A375 (cell line): ENCODE measurements around the gene GZMM. TPM values are rescaled to one million over a fixed set of nuclear protein-coding genes. Genes with fewer than 3 reads are reported as not detected.

Experiments
- total RNA-seq: library from RNA; depleted of rRNA; stranded (reverse); fragments of >200 nt; shearing (Covaris generic); gene quantifications from 2 replicates; pipeline ENCODE4 v1.2.3, GENCODE V29; 2014; rRNA removed

Gene GZMM
- 0.19 and 2.0 TPM in 2 replicates for total RNA-seq

DNA sequence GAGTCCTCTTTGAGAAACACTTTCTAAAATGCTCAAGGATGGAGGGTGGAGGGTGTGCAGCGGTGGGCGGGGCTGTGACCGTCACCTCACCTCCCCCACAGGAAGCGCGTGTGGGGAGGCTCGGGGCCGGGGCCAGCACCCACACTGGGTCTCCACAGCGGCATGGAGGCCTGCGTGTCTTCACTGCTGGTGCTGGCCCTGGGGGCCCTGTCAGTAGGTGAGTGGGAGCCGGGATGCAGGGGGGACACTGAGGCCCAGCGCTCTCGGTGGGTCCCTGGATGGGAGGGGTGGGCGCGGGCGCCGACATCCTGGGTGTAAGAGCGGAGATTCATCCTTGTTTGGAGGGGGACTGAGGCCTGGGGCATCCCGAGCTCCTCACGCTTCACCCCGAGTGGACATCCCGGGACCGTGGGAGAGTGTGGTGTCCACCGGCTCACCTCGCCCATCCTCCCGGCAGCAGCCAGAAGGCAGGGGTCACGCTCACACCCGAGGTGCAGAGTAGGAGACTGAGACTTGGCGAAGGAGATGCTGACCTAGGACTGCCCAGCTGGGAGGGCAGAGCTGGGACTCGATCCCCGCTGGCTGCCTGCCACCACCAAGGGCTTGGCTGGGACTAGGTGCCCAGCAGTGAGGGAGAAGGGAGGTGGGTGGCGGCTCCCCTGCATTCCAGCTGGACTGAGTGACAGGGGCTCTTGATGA, at the start of gene GZMM:
GZMM (plus strand) TSS at position 144 of the 699 bp plus-strand sequence; CDS start at position 163, 19 bp downstream.

DNA sequence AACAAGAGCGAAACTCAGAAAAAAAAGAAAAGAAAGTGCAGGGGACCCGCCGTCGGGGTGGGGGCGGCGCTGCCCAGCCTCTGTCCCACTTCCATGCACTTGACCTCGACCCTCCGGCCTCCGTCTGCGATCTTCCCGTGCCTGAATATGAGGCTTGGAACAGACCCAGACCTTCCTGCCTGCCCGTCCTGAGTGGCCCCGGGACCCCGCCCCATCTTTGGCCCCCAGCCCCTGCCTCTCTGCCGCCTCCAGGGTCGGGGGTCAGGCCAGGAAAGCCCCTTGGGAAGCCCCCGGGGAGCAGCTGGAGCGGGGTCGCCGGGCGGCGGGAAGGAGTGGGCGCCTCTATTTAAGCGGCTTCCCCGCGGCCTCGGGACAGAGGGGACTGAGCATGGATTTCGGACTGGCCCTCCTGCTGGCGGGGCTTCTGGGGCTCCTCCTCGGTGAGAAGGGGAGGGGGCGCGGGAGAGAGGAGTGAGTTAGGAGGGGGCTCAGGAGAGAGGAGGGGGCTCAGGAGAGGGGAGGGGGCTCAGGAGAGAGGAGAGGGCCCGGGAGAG, 47.7 kb upstream of the GZMM start, which contains the start of gene MADCAM1:
MADCAM1 (plus strand) TSS at position 375 of the 554 bp plus-strand sequence; CDS start at position 389, 14 bp downstream.

DNA sequence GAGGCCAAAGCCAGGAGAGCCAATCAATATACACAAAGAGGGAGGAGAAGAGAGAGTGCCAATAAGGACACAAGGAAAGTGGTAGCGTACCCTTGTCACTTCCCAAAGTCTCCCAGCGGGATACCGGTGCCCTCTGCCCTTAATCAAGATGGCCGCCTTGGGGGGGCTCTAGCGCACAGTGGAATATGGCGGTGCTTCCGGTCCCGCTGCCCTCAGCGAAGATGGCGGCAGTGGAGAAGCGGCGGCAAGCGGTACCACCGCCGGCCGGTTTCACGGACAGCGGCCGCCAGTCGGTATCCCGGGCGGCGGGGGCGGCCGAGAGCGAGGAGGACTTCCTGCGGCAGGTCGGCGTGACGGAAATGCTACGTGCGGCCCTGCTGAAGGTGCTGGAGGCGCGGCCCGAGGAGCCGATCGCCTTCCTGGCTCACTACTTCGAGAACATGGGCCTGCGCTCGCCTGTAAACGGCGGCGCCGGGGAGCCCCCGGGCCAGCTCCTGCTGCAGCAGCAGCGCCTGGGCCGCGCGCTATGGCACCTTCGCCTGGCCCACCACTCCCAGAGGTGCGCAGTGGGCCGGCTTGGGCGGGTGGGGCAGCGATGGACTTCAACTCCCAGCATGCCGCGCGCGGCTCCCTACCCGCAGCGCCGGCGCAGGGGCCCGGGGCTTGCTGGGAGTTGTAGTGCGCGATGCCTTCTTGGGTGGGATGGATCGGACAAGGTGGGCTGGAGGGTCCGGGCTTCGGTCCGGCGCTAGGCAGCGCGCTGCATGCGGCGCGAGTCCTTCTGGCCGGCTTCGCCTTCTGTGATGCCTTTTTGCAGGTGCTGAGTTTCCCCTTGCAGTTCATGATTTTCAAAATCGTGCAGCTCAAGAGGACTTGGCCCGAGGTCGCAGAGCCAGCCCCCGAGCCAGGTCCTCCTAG, 36.3 kb upstream of the GZMM start, which contains the start of gene TPGS1:
TPGS1 (plus strand) TSS at position 212 of the 918 bp plus-strand sequence; CDS start at position 222, 10 bp downstream.

DNA sequence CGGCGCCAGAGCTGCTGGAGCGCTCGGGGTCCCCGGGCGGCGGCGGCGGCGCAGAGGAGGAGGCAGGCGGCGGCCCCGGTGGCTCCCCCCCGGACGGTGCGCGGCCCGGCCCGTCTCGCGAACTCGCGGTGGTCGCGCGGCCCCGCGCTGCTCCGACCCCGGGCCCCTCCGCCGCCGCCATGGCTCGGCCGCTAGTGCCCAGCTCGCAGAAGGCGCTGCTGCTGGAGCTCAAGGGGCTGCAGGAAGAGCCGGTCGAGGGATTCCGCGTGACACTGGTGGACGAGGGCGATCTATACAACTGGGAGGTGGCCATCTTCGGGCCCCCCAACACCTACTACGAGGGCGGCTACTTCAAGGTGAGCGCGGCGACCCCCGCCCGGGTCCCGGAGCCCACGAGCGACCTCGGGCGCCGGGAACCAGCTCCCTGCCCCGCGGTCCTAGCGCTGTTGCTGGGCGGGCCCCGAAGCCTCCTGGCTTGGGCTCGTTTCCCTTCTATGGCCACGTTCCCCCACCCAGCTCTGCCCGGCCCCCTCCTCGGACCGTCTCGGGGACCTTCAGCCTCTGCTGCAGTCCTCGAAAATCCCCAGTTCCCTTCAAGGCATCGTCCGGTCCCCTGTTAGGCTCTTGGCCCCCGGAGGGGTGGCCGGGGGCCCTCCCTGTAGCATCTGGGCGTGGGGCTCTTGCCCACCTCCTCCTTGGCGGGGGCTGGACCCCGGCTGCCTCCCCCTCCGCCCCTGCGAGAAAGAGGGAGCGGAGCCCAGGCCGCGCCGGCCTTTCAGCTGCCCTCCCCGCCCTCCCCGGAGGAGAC, 11.9 kb upstream of the GZMM start, which contains the start of gene CDC34:
CDC34 (plus strand) TSS at position 8 of the 808 bp plus-strand sequence; CDS start at position 180, 172 bp downstream.

DNA sequence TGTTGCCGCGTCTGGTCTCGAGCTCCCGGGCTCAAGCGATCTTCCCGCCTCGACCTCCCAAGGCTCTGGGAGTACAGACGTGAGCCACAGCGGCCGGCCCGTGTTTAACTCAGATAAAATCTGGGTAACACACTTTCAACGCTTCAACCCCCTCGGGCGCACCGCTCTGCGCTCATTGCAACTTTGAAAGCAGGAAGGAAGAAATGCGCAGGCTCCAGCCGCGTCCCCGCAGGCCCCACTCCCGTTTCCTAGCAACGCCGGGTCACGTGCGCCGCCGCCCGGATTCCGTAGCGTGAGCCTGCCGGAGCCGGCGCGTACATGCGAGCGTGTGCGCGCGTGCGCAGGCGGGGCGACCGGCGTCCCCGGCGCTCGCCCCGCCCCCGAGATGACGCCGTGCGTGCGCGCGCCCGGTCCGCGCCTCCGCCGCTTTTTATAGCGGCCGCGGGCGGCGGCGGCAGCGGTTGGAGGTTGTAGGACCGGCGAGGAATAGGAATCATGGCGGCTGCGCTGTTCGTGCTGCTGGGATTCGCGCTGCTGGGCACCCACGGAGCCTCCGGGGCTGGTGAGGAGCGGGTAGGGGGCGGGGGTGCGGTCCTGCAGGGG, 28.4 kb downstream of the GZMM start, which contains the start of gene BSG:
BSG (plus strand) TSS at position 457 of the 603 bp plus-strand sequence; CDS start at position 496, 39 bp downstream.

DNA sequence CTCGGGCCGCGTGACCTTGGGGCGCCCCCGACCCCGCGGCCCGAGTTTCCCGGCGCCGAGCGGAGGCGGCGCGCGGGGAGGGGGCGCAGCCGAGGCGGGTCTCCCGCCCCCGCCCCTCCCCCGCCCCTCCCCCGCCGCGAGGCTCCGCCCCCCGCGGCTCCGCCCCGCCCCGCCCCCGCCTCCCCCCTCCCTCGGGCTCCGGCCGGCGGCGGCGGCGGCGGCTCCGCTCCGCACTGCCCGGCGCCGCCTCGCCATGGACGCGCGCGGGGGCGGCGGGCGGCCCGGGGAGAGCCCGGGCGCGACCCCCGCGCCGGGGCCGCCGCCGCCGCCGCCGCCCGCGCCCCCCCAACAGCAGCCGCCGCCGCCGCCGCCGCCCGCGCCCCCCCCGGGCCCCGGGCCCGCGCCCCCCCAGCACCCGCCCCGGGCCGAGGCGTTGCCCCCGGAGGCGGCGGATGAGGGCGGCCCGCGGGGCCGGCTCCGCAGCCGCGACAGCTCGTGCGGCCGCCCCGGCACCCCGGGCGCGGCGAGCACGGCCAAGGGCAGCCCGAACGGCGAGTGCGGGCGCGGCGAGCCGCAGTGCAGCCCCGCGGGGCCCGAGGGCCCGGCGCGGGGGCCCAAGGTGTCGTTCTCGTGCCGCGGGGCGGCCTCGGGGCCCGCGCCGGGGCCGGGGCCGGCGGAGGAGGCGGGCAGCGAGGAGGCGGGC, 46.0 kb downstream of the GZMM start, which contains the start of gene HCN2:
HCN2 (plus strand) TSS at position 189 of the 703 bp plus-strand sequence; CDS start at position 254, 65 bp downstream.

Other genes with a start within 250 kb of the GZMM start
- gene MIER2, start 199.3 kb upstream of the GZMM start, total RNA-seq: 17.9 and 29.4 TPM in 2 replicates
- 0.58 and 0.98 TPM in 2 replicates for gene C2CD4C, start 134.9 kb upstream of the GZMM start, total RNA-seq
- gene SHC2, start 83.0 kb upstream of the GZMM start, total RNA-seq: 2.1 and 2.3 TPM in 2 replicates
- 0.08 TPM in 1 of 2 replicates, not detected in the other for gene MADCAM1, start 47.6 kb upstream of the GZMM start, total RNA-seq
- 43.4 and 51.0 TPM in 2 replicates for gene TPGS1, start 36.6 kb upstream of the GZMM start, total RNA-seq
- gene CDC34, start 12.3 kb upstream of the GZMM start, total RNA-seq: 139 and 153 TPM in 2 replicates
- gene BSG, start 28.5 kb downstream of the GZMM start, total RNA-seq: 466 and 497 TPM in 2 replicates
- 0.45 and 0.75 TPM in 2 replicates for gene HCN2, start 45.8 kb downstream of the GZMM start, total RNA-seq
- gene POLRMT, start 89.5 kb downstream of the GZMM start, total RNA-seq: 46.5 and 59.4 TPM in 2 replicates
- 0.91 and 1.0 TPM in 2 replicates for gene FGF22, start 95.8 kb downstream of the GZMM start, total RNA-seq
- 91.1 and 92.3 TPM in 2 replicates for gene RNF126, start 119.2 kb downstream of the GZMM start, total RNA-seq
- 71.8 and 87.6 TPM in 2 replicates for gene FSTL3, start 132.3 kb downstream of the GZMM start, total RNA-seq
- gene PRSS57, start 151.4 kb downstream of the GZMM start, total RNA-seq: not detected in 2 replicates
- gene PALM, start 164.9 kb downstream of the GZMM start, total RNA-seq: 4.7 and 5.1 TPM in 2 replicates
- gene MISP, start 207.1 kb downstream of the GZMM start, total RNA-seq: 4.4 and 5.9 TPM in 2 replicates